CD14-positive monocyte (primary cell): Measurements from ENCODE around the gene ATG7. TPM values are rescaled to one million over a fixed set of nuclear protein-coding genes. Genes with fewer than 3 reads are reported as not detected.

Source experiments
- DNase-seq, 3 donors: peaks; one replicate each; pipeline ENCODE4 v3.0.0-alpha.2; 2011 to 2022
- H2AFZ ChIP-seq: 2 replicates; pipeline ENCODE4 v1.6.0; 2012; ENCODE audit warnings: mild to moderate bottlenecking, low read depth, low read length, inconsistent platforms; ENCODE audit not compliant: insufficient read depth, poor library complexity, severe bottlenecking
- H3K27ac ChIP-seq, 2 donors: 1 replicate in 1 of 2; 2 replicates in 1 of 2; pipeline ENCODE4 v1.5.1; 2012 to 2013; ENCODE audit warnings: low read length in 2 of 2, control low read depth in 1 of 2, inconsistent platforms in 1 of 2, low read depth in 1 of 2, mild to moderate bottlenecking in 1 of 2
- H3K27me3 ChIP-seq, 2 donors: one replicate each; pipeline versions ENCODE4 v1.6.0 to v1.6.1; 2011 to 2013; ENCODE audit warnings: low read length in 2 of 2; ENCODE audit not compliant: control insufficient read depth in 2 of 2, insufficient read depth in 2 of 2
- H3K36me3 ChIP-seq, 2 donors: replicated peaks in 1 of 2; 1 replicate in 1 of 2; 2 replicates in 1 of 2; pipeline versions ENCODE4 v1.5.1 to v1.6.1; 2012 to 2013; ENCODE audit warnings: low read length in 2 of 2, control low read depth in 1 of 2, inconsistent platforms in 1 of 2, mild to moderate bottlenecking in 1 of 2; ENCODE audit not compliant: insufficient read depth in 2 of 2, control insufficient read depth in 1 of 2
- H3K4me1 ChIP-seq, 2 donors: 1 replicate in 1 of 2; 2 replicates in 1 of 2; pipeline versions ENCODE4 v1.5.1 to v1.6.1; 2012 to 2013; ENCODE audit warnings: low read length in 2 of 2, control low read depth in 1 of 2, inconsistent platforms in 1 of 2, mild to moderate bottlenecking in 1 of 2, moderate library complexity in 1 of 2; ENCODE audit not compliant: insufficient read depth in 2 of 2, control insufficient read depth in 1 of 2
- H3K4me2 ChIP-seq: replicated peaks from 2 replicates; pipeline ENCODE3; 2012; ENCODE audit warnings: low read length, moderate library complexity, mild to moderate bottlenecking; ENCODE audit not compliant: poor library complexity, severe bottlenecking; ENCODE audit errors: extremely low read depth
- H3K4me3 ChIP-seq, 3 experiments: fragments of 200-600 bp in 1 of 3; sonication (generic) in 1 of 3; replicated peaks in 1 of 3; 1 replicate in 2 of 3; 2 replicates in 1 of 3; pipeline ENCODE4 v1.5.1; 2011 to 2013; ENCODE audit warnings: low read length in 3 of 3, mild to moderate bottlenecking in 3 of 3, control low read depth in 2 of 3, low read depth in 2 of 3, inconsistent platforms in 1 of 3, moderate library complexity in 1 of 3
- H3K79me2 ChIP-seq: 2 replicates; pipeline ENCODE4 v1.6.0; 2012; ENCODE audit warnings: mild to moderate bottlenecking, control low read depth, inconsistent platforms, low read length, moderate library complexity; ENCODE audit not compliant: insufficient read depth
- H3K9ac ChIP-seq: 2 replicates; pipeline ENCODE4 v1.6.0; 2017; ENCODE audit warnings: low read length, mild to moderate bottlenecking; ENCODE audit not compliant: insufficient read depth, poor library complexity, severe bottlenecking
- H3K9me3 ChIP-seq, 2 donors: replicated peaks in 1 of 2; 1 replicate in 1 of 2; 2 replicates in 1 of 2; pipeline versions ENCODE4 v1.5.1 to v1.6.1; 2012 to 2013; ENCODE audit warnings: low read length in 2 of 2, control low read depth in 1 of 2; ENCODE audit not compliant: control insufficient read depth in 1 of 2, insufficient read depth in 1 of 2
- H4K20me1 ChIP-seq: 2 replicates; pipeline ENCODE4 v1.6.0; 2012; ENCODE audit warnings: mild to moderate bottlenecking, low read length, control low read depth, moderate library complexity; ENCODE audit not compliant: insufficient read depth
- H3K27ac Mint-ChIP-seq, 7 donors: one replicate each; pipeline ENCODE4 v1.8.0; 2020; ENCODE audit warnings: mild to moderate bottlenecking in 7 of 7, mixed read lengths in 7 of 7, moderate library complexity in 6 of 7, inconsistent platforms in 2 of 7
- H3K27me3 Mint-ChIP-seq, 3 donors: one replicate each; pipeline ENCODE4 v1.8.0; 2021 to 2022; ENCODE audit warnings: low read depth in 3 of 3, mild to moderate bottlenecking in 3 of 3, mixed read lengths in 3 of 3, moderate library complexity in 3 of 3, inconsistent platforms in 1 of 3
- H3K36me3 Mint-ChIP-seq, 2 donors: one replicate each; pipeline ENCODE4 v1.8.0; 2020; ENCODE audit warnings: mixed read lengths in 2 of 2, inconsistent platforms in 1 of 2, mild to moderate bottlenecking in 1 of 2
- H3K4me1 Mint-ChIP-seq: one replicate; pipeline ENCODE4 v1.8.0; 2020; ENCODE audit warnings: mild to moderate bottlenecking, mixed read lengths
- H3K4me3 Mint-ChIP-seq, 2 donors: one replicate each; pipeline ENCODE4 v1.8.0; 2020; ENCODE audit warnings: mild to moderate bottlenecking in 2 of 2, mixed read lengths in 2 of 2, moderate library complexity in 1 of 2
- H3K9me3 Mint-ChIP-seq, 7 donors: one replicate each; pipeline ENCODE4 v1.8.0; 2020 to 2022; ENCODE audit warnings: mixed read lengths in 7 of 7, mild to moderate bottlenecking in 6 of 7, moderate library complexity in 6 of 7, inconsistent platforms in 2 of 7
- CTCF ChIP-seq: fragments of 200-600 bp; IDR thresholded peaks from one replicate; pipeline ENCODE4 v1.8.0; 2022; ENCODE audit warnings: antibody characterized with exemption, mild to moderate bottlenecking
- WGBS: methylation state at CpG from one replicate; pipeline ENCODE4 v1.1.5; 2013; ENCODE audit warnings: missing lambda C conversion rate; ENCODE audit not compliant: insufficient coverage; 5-methylcytosine and 5-hydroxymethylcytosine counted together
- intact Hi-C, 2 donors: fragments of 100-400 bp; cut with micrococcal nuclease; formaldehyde crosslinking; loops; one replicate each; pipeline versions ENCODE4 v1.15.0 to v1.15.1; 2023
- polyA plus RNA-seq, 3 donors: library from polyadenylated mRNA; depleted of rRNA in 1 of 3; unstranded in 2 of 3; stranded (reverse) in 1 of 3; fragments of 300-500 nt in 2 of 3; fragments of >200 nt in 1 of 3; fragmentation: Illumina TruSeq in 2 of 3; gene quantifications; 1 replicate in 2 of 3; 2 replicates in 1 of 3; pipeline ENCODE4 v1.2.3, GENCODE V29; 2012 to 2021

The ATG7 gene
- polyA plus RNA-seq, 3 donors = 57.4 to 101 (median 89.7) TPM

- Mint-ChIP-seq H3K4me3 (peak overlapping the region in 1 of 2 donors; percentile 0), H3K27me3 (peaks cover 1 to 10% (median 3%) of the 10 kb centered on the region in 3 donors), H3K4me1 (no peaks in the 10 kb centered on the region), H3K36me3 (no peaks in the 10 kb centered on the region), H3K27ac (no peak overlapping the region), H3K9me3 (peaks cover 3 to 13% (median 5%) of the 10 kb centered on the region in 7 donors)
- H3K27ac ChIP-seq = no peak overlapping the region
- H3K27me3 ChIP-seq = no peaks in the 10 kb centered on the region
- no peaks in the 10 kb centered on the region for H3K79me2 ChIP-seq
- TF ChIP-seq CTCF = no peak
- no peak overlapping the region for H3K4me2 ChIP-seq
- H4K20me1 ChIP-seq = no peaks in the 10 kb centered on the region
- no peaks in the 10 kb centered on the region for H3K36me3 ChIP-seq
- H3K4me1 ChIP-seq = no peaks in the 10 kb centered on the region
- H2AFZ ChIP-seq = no peak overlapping the region
- intact Hi-C loops = no loop called here
- no CpG with 5 or more reads among the region's 1 CpG for WGBS
- no peak overlapping the region for H3K4me3 ChIP-seq
- H3K9ac ChIP-seq = no peak overlapping the region
- no peak for DNase-seq
- peaks cover 0 to 7% of the 10 kb centered on the region in 2 donors for H3K9me3 ChIP-seq
Observed at GRCh38 chr3:11240496-11240895, 31.7 kb upstream of the ATG7 start.

GRCh38 chr3:11244121-11244677 lies 28.0 kb upstream of the ATG7 start:
- H3K36me3 Mint-ChIP-seq = no peaks in the 10 kb centered on the region
- H3K4me3 Mint-ChIP-seq = no peak overlapping the region
- no peaks in the 10 kb centered on the region for H3K36me3 ChIP-seq
- no peak overlapping the region for H3K4me2 ChIP-seq
- WGBS = no CpG with 5 or more reads among the region's 1 CpG
- no peaks in the 10 kb centered on the region for H3K27me3 ChIP-seq
- H2AFZ ChIP-seq = no peak overlapping the region
- H3K4me1 ChIP-seq = no peaks in the 10 kb centered on the region
- peak overlapping the region in 1 of 7 donors; percentile 20 for H3K27ac Mint-ChIP-seq
- H3K79me2 ChIP-seq = no peaks in the 10 kb centered on the region
- peaks cover 0 to 9% (median 2%) of the 10 kb centered on the region in 7 donors for H3K9me3 Mint-ChIP-seq
- no peak overlapping the region for H3K27ac ChIP-seq
- H3K9ac ChIP-seq = no peak overlapping the region
- H4K20me1 ChIP-seq = no peaks in the 10 kb centered on the region
- intact Hi-C loops = no loop called here
- no peaks in the 10 kb centered on the region for H3K9me3 ChIP-seq
- no peak for DNase-seq
- peaks cover 0 to 3% (median 1%) of the 10 kb centered on the region in 3 donors for H3K27me3 Mint-ChIP-seq
- no peak for TF ChIP-seq CTCF
- peaks cover 5% of the 10 kb centered on the region for H3K4me1 Mint-ChIP-seq
- no peak overlapping the region for H3K4me3 ChIP-seq
